A673 (cell line): ENCODE results near the gene GJB6. TPM values are rescaled to one million over a fixed set of nuclear protein-coding genes. Genes with fewer than 3 reads are reported as not detected.

ENCODE experiments used
- BruUV-seq: library from RNA; stranded (reverse); fragments of 400-500 nt; replicated peaks from 2 replicates; lab custom pipeline; 2021; lab: Mats Ljungman, UMichigan
- CTCF ChIA-PET: fragments of 300-600 bp; sonication (Branson Sonifier 250); formaldehyde crosslinking; loops from one replicate; lab custom pipeline; 2022; ENCODE audit warnings: antibody characterized with exemption; lab: Charles Lee
- POLR2A ChIA-PET: fragments of 300-600 bp; sonication (Branson Sonifier 250); formaldehyde crosslinking; loops from one replicate; lab custom pipeline; 2022; ENCODE audit warnings: antibody characterized with exemption; ENCODE audit not compliant: low non-redundant PET; lab: Charles Lee
- DNase-seq: peaks from one replicate; pipeline ENCODE4 v3.0.0-alpha.2; 2015; ENCODE audit warnings: low spot score
- H3K27ac ChIP-seq: fragments of 200-600 bp; sonication (generic); 2 replicates; pipeline ENCODE4 v1.5.1; 2016; ENCODE audit warnings: mixed run types, low read depth, mild to moderate bottlenecking, mixed read lengths, antibody characterized with exemption, low read length; ENCODE audit not compliant: poor library complexity, severe bottlenecking
- H3K27me3 ChIP-seq: fragments of 200-600 bp; sonication (generic); replicated peaks from 2 replicates; pipeline ENCODE4 v1.6.1; 2017; ENCODE audit warnings: mixed run types, low read depth, mild to moderate bottlenecking, mixed read lengths, antibody characterized with exemption, low read length; ENCODE audit not compliant: insufficient read depth, poor library complexity
- H3K36me3 ChIP-seq: fragments of 200-600 bp; sonication (generic); 2 replicates; pipeline ENCODE4 v1.6.1; 2016; ENCODE audit warnings: mixed run types, mild to moderate bottlenecking, mixed read lengths, antibody characterized with exemption, low read length; ENCODE audit not compliant: insufficient read depth, poor library complexity, severe bottlenecking
- H3K4me1 ChIP-seq: fragments of 200-600 bp; sonication (generic); 2 replicates; pipeline ENCODE4 v1.6.1; 2017; ENCODE audit warnings: mixed run types, mild to moderate bottlenecking, mixed read lengths, antibody characterized with exemption, low read length; ENCODE audit not compliant: insufficient read depth, poor library complexity, severe bottlenecking
- H3K4me3 ChIP-seq: fragments of 200-600 bp; sonication (generic); 2 replicates; pipeline ENCODE4 v1.5.1; 2016; ENCODE audit warnings: low read depth, mixed run types, mild to moderate bottlenecking, mixed read lengths, low read length; ENCODE audit not compliant: poor library complexity, severe bottlenecking
- H3K9me3 ChIP-seq: fragments of 200-600 bp; sonication (generic); 2 replicates; pipeline ENCODE4 v1.6.1; 2016; ENCODE audit warnings: mixed run types, low read depth, mild to moderate bottlenecking, mixed read lengths, antibody characterized with exemption, low read length; ENCODE audit not compliant: poor library complexity, severe bottlenecking
- CTCF ChIP-seq: fragments of 300-800, 200-600 bp; sonication (generic); conservative IDR thresholded peaks from 2 replicates; pipeline ENCODE4 v1.5.1; 2017; ENCODE audit warnings: low read depth, mild to moderate bottlenecking, antibody characterized with exemption, low read length, moderate library complexity, mixed read lengths
- EZH2 ChIP-seq: fragments of 200-600 bp; sonication (generic); IDR thresholded peaks from 2 replicates; pipeline ENCODE4 v1.6.1; 2017; ENCODE audit warnings: borderline replicate concordance, low read depth, mild to moderate bottlenecking, mixed read lengths, antibody characterized with exemption, low read length; ENCODE audit not compliant: poor library complexity, severe bottlenecking
- intact Hi-C: fragments of 100-400 bp; cut with micrococcal nuclease; formaldehyde crosslinking; loops from one replicate; pipeline ENCODE4 v1.10.0; 2022; ENCODE audit not compliant: unreplicated experiment
- total RNA-seq: library from RNA; stranded (reverse); gene quantifications from 2 replicates; pipeline ENCODE4 v1.2.3, GENCODE V29; 2021

GJB6 gene
- total RNA-seq, 1 experiment from 2014 or later = not detected

- POLR2A ChIA-PET = no interaction called here
- CTCF ChIA-PET = no interaction called here
- no peak overlapping the region for H3K27ac ChIP-seq
These were observed 40.6 kb upstream of the GJB6 start for GRCh38 chr13:20272588-20273171.

GRCh38 chr13:20272104-20272503, 40.0 kb upstream of the GJB6 start:
- DNase-seq = no peak
- ChIA-PET CTCF (no interaction called here), POLR2A (no interaction called here)
- intact Hi-C loops = no loop called here
- TF ChIP-seq CTCF = no peak
- TF ChIP-seq EZH2 = no peak
- Histone ChIP-seq H3K4me1 (no peaks in the 10 kb centered on the region), H3K27ac (no peak overlapping the region), H3K36me3 (no peaks in the 10 kb centered on the region), H3K4me3 (no peak overlapping the region), H3K9me3 (no peaks in the 10 kb centered on the region), H3K27me3 (peaks cover 4% of the 10 kb centered on the region)
- no TSS peak for BruUV-seq

More at GRCh38 chr13:20272588-20273171, 40.6 kb upstream of the GJB6 start:
- no peak overlapping the region for H3K4me3 ChIP-seq
- no peaks in the 10 kb centered on the region for H3K36me3 ChIP-seq
- H3K9me3 ChIP-seq = no peaks in the 10 kb centered on the region
- DNase-seq = no peak
- H3K27me3 ChIP-seq = peaks cover 4% of the 10 kb centered on the region
- TF ChIP-seq CTCF (no peak), EZH2 (no peak)
- intact Hi-C loops = no loop called here
- BruUV-seq = no TSS peak
- H3K4me1 ChIP-seq = no peaks in the 10 kb centered on the region

GRCh38 chr13:20271441-20271840, 39.3 kb upstream of the GJB6 start:
- Histone ChIP-seq H3K9me3 (no peaks in the 10 kb centered on the region), H3K36me3 (no peaks in the 10 kb centered on the region), H3K4me3 (no peak overlapping the region), H3K27me3 (peaks cover 4% of the 10 kb centered on the region), H3K27ac (no peak overlapping the region), H3K4me1 (no peaks in the 10 kb centered on the region)
- intact Hi-C loops = no loop called here
- ChIA-PET CTCF (no interaction called here), POLR2A (interaction anchor here (0.6 kb wide), 1 partner anchor 185 kb away, joined by 7 read pairs; no protein-coding TSS in a partner anchor)
- TF ChIP-seq CTCF = no peak
- no peak for TF ChIP-seq EZH2
- DNase-seq = no peak
- no TSS peak for BruUV-seq
